Superior temporal gyrus (tissue), 1 donor: ENCODE measurements around the gene CPA2.
"Not testable (repeated sequence)": the region's sequence is repeated elsewhere in the genome, so short reads cannot be mapped to it uniquely, and the experiment has no call there.

Experiments used
- DNase-seq: peaks from one replicate; pipeline ENCODE4 v3.0.0-alpha.2; 2016; ENCODE audit errors: extremely low spot score

Gene CPA2

DNA sequence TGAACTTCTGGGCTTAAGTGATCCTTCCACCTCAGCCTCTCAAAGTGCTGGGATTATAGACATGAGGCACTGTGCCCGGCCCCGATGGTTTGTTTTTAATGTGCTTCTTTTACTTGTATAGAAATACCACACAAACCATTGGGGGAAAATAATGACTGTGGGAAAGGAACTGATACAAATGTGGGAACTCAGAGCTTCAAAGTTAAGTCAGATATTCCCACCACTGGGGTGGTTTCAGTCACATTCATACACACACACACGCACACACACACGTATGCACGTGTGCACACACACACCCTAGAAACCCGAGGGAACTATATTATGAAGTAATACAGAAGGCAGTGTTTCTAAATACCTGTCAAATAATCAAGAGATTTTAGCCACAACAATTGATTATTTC lies 43.3 kb downstream of the CPA2 start:
- DNase-seq: no peak

DNA sequence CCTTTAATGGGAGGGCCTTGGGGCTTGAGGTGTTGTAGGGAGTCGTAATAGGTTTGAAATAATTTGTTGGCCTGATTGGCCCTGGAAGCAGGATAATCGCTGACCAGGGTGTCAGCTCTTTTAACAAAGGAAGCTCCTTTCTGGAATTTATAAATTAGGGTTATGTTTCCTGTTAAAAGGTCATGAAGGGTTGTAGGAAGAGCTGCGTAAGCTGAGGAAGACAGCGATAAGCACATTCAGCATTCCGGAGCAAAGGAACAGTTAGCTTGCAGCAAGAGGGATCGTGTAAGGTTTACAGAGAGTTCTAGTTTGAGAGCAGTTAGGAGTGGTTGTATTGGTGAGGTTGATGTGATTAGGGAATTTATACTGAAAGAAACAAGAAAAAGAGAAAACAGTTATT lies 47.6 kb downstream of the CPA2 start:
- no peak for DNase-seq

DNA sequence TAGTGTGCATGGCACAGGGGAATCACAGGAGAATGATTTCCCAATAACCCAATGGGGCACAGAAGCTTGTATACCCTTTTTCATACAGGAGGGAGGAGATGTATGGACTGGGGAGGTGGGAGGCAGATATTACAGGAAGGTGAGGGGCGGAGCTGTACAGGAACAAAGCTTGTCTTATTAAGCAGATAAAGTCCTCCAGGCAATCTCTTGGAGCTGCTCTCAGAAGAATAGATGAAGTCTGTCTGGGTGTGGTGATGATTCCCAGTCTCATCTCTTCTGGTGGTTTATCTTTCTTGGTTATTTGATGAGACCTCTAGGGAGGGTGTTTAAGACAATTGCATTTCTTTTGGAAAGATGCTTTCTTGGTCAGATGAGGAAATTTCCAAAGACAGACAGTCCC lies 52.9 kb downstream of the CPA2 start:
- no peak for DNase-seq

DNA sequence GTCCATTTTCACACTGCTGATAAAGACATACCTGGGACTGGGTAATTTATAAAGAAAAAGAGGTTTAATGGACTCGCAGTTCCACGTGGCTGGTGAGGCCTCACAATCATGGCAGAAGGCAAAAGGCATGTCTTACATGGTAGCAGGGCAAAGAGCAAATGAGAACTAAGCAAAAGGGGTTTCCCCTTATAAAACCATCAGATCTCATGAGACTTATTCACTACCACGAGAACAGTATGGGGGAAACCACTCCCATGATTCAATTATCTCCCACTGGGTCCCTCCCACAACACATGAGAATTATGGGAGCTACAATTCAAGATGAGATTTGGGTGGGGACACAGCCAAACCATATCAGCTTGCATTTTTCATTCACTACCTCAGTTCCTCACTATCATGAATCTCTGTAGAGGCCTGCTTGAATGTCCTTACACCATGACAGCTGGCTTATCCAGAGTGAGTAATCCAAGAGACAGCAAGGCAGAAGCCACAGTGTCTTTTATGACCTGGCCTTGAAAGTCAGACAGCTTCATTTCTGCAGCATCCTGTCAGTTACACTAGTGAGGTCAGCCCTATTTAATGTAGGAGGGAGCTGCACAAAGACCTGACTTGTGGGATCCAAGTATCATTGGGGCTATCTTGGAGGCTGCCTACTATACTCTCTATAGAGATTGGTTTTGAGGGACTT lies 55.0 kb downstream of the CPA2 start:
- DNase-seq: not testable (repeated sequence)

- DNase-seq: no peak
Measured at GRCh38 chr7:130322615-130323014, 56.0 kb downstream of the CPA2 start.

DNA sequence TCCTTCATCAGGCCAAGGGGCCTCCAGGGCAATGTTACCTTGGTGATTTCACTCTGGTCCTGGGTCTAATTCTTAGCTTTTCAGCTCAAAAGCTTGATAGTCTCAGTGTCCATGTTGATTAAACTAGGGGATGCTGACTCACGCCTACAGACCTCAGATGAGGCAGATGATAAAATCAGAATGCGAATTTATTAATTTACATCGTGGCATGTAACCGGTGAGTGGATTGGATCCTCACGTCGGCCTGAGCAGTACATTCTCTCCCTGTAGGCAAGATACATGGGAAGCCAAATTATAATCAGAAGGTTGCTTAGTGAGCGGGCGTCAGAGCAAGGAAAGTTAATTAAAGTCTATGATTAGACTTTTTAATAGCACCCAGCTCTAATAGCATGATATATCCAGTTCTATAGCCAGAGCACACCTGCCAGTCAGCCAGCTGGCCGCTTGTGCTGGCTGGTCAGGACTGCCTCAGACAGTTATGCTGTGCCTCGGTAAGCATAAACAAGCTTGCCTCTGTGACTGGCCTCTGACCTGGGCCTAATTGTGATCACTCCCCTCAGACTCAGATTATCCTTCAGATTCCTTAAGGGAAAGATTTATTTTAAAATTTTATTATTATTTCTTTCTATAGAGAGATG lies 57.8 kb downstream of the CPA2 start:
- DNase-seq: no peak

DNA sequence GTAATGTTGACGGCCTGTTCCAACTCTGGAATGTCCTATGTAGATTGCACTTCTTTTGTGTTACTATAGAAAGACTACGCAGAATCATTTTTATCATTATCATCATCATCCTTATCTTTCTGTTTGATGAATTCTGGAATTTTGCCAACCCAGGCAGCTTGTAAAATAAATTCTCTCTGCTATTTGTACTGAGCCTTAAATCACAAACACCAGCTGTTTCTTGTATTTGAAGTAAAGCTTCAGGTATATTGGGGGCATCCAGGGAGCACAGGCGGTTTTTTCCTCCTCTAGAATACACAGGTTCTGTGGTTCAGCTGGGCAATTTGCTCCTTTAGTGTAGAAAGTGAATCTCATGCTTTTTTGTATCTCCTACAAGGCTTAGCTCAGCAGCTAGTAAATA lies 63.0 kb downstream of the CPA2 start:
- DNase-seq: no peak

GRCh38 chr7:130332259-130333053 lies 65.8 kb downstream of the CPA2 start:
- DNase-seq: no peak

DNA sequence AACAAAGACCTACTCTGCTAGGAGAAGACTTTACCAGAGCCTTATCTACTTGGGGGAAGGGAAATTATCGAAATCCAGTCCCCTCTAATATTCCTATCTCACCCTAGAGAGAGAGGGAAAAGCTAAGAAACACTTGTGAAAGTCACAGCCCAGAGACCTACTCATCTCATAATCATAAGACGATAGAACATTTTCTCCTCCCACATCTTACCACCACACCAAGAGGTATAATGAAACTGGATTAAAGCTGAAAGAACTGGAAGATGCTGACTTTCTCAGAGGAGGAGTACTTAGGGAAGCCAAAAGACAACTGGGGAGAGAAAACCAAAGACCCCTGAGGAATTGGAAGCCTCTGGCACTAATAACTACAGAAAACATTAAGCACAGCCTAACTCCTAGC lies 67.2 kb downstream of the CPA2 start:
- DNase-seq: no peak

GRCh38 chr7:130334274-130334673 lies 67.6 kb downstream of the CPA2 start:
- DNase-seq: no peak

DNA sequence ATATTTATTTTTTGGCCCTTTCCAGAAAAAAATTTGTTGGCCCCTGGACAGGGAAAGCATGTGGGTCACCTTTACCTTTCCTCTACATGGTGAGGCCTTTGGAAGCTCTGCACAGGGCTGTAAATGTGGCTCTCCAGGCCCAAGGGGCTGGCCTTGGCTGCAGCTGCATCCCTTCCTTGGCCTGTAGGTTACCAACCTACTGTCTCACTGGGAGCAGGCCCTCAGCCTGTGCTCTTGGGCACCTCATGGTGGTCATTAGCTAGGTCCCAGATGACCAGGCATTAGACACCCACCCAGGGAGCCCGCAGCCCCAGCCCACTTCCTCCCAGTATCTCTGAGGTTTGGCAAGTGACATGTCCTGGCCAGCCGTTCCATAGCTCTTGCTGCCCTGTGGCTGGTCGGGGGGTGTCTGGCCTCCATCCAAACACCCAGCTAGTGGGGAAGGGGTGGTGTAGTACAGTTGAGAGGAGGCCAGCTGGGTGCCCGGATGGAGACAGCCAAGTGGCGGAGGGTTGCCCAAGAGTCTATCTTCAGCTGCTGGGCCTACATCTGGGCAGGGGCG lies 70.8 kb downstream of the CPA2 start:
- no peak for DNase-seq

DNA sequence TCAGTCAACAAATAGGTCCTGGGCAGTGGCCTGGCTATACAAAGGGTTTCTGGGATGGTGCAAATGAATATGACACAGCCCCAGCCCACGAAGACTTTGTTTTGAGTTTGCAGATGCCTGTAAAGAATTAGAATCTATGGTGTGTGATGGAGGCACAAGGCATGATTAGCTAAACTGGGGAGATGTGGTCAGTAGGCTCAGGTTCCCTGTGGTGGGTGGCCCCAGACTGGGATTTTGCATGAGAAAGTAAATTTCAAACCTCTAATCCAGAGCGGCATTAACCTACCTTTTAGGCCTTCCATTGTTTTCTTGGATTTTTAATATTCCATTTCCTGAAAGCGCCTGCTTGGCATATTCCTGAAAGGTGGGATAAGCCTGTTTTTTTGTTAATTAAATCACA lies 71.6 kb downstream of the CPA2 start:
- DNase-seq: no peak
